ENCODE measurements around the gene TRIM22.
"Not testable (repeated sequence)": the region's sequence is repeated elsewhere in the genome, so short reads cannot be mapped to it uniquely, and the experiment has no call there.

TRIM22 gene

DNA sequence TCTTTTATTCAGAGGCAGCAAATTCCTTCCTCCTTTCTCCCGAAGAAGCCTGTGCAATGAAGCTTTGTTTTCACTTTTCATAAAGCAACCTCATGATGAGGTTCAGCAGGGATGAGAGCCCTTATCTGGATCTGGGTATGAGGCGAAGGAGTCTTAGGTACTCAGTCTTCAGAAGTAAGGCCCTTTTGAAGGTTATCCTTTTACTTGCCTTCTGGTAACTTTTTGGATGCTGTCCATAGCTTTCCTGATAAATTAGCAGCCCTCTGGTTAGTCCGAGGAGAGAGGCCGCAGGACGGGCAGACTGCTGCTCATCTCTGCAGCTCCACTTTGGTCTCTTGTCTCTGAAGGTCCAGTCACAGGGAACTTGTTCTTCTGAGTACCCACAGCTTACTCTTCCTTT lies 1.1 kb downstream of the TRIM22 start:
- DNase-seq (ENCODE audit: low read depth, low spot score): peak; percentile 48

DNA sequence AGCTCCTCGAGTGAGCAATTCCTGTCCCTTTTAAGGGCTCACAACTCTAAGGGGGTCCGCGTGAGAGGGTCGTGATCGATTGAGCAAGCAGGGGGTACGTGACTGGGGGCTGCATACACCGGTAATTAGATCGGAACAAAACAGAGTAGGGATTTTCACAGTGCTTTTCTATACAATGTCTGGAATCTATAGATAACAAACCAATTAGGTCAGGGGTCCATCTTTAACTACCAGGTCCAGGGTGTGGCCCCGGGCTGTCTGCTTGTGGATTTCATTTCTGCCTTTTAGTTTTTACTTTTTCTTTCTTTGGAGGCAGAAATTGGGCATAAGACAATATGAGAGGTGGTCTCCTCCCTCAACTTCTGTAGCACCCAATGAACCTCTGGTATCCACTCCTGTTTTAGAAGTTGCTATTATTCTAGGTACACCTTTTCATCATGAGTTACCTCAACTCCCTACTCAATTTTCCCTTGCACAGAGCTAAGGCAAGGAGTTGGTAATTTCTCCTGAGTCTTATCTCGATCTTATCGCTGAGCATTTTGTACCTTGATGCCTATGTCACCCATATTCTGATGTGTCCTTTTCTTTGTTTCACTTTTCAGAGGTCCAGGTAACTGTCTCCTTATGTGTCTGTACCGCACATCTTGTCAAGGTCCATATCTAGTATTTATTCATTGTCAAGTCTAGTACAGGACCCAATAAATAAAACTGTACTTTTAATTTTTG lies 1.8 kb downstream of the TRIM22 start:
- DNase-seq (ENCODE audit: low read depth, low spot score): not testable (repeated sequence)

- no peak for DNase-seq (ENCODE audit: low read depth, low spot score)
Observed at GRCh38 chr11:5691964-5692361, 2.4 kb downstream of the TRIM22 start.

GRCh38 chr11:5694642-5695041 lies 5.1 kb downstream of the TRIM22 start:
- DNase-seq (ENCODE audit: low read depth, low spot score): no peak

GRCh38 chr11:5695580-5695979 lies 6.0 kb downstream of the TRIM22 start:
- no peak for DNase-seq (ENCODE audit: low read depth, low spot score)

DNA sequence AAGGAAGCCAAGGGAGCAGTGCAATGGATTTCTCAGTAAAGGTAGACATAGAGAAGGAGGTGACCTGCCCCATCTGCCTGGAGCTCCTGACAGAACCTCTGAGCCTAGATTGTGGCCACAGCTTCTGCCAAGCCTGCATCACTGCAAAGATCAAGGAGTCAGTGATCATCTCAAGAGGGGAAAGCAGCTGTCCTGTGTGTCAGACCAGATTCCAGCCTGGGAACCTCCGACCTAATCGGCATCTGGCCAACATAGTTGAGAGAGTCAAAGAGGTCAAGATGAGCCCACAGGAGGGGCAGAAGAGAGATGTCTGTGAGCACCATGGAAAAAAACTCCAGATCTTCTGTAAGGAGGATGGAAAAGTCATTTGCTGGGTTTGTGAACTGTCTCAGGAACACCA lies 6.6 kb downstream of the TRIM22 start:
- no peak for DNase-seq (ENCODE audit: low read depth, low spot score)

DNA sequence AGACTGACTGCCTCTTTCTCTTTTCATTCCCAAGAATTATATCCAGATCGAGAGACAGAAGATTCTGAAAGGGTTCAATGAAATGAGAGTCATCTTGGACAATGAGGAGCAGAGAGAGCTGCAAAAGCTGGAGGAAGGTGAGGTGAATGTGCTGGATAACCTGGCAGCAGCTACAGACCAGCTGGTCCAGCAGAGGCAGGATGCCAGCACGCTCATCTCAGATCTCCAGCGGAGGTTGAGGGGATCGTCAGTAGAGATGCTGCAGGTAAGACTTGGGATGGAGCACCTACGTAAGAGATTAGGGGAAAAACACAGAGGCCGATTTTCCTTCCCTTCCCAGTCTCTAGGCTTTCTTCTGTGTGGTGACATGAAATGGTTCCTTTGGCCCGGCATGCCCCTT lies 8.7 kb downstream of the TRIM22 start:
- no peak for DNase-seq (ENCODE audit: low read depth, low spot score)

- no peak for DNase-seq (ENCODE audit: low read depth, low spot score)
Observed at GRCh38 chr11:5700421-5701054, 10.9 kb downstream of the TRIM22 start.

- DNase-seq (ENCODE audit: low read depth, low spot score): no peak
Observed at GRCh38 chr11:5701055-5701577, 11.5 kb downstream of the TRIM22 start.

GRCh38 chr11:5703741-5704536 lies 14.3 kb downstream of the TRIM22 start:
- DNase-seq (ENCODE audit: low read depth, low spot score): no peak

- no peak for DNase-seq (ENCODE audit: low read depth, low spot score)
Observed at GRCh38 chr11:5705688-5706087, 16.1 kb downstream of the TRIM22 start.

- no peak for DNase-seq (ENCODE audit: low read depth, low spot score)
Observed at GRCh38 chr11:5712507-5712906, 22.9 kb downstream of the TRIM22 start.

- DNase-seq (ENCODE audit: low read depth, low spot score): peak; percentile 44
Observed at GRCh38 chr11:5713695-5714094, 24.1 kb downstream of the TRIM22 start.

- DNase-seq (ENCODE audit: low read depth, low spot score): not testable (repeated sequence)
Observed at GRCh38 chr11:5716518-5716917, 26.9 kb downstream of the TRIM22 start.

- peak; percentile 27 for DNase-seq (ENCODE audit: low read depth, low spot score)
Observed at GRCh38 chr11:5719703-5720495, 30.3 kb downstream of the TRIM22 start.

- DNase-seq (ENCODE audit: low read depth, low spot score): no peak
Observed at GRCh38 chr11:5722622-5723021, 33.0 kb downstream of the TRIM22 start.

DNA sequence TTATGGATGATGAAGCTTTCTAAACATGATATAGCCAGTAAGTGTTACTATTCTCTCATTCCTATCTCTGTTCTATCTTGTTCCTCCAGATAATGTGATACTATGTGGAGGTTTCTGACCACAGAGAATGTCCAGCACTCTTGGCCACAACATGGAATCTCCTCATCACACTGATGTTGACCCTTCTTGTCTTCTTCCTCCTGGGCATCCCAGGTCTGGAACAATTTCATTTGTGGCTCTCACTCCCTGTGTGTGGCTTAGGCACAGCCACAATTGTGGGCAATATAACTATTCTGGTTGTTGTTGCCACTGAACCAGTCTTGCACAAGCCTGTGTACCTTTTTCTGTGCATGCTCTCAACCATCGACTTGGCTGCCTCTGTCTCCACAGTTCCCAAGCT lies 36.8 kb downstream of the TRIM22 start:
- DNase-seq (ENCODE audit: low read depth, low spot score): no peak

GRCh38 chr11:5727691-5728090 lies 38.1 kb downstream of the TRIM22 start:
- DNase-seq (ENCODE audit: low read depth, low spot score): no peak

DNA sequence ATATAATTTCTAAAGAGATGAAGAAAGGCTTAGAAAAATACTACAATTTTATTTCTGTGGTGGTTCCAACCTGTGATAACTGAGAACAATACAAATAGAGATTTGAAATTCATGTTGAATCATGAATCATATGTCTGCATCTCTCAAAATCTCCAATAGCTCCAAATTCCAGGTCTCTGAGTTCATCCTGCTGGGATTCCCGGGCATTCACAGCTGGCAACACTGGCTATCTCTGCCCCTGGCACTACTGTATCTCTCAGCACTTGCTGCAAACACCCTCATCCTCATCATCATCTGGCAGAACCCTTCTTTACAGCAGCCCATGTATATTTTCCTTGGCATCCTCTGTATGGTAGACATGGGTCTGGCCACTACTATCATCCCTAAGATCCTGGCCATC lies 46.8 kb downstream of the TRIM22 start, which contains the start of gene OR56B1:
TSS of gene OR56B1 (plus strand) at position 53 of the 400 bp plus-strand sequence. CDS start at position 122, 69 bp downstream.
- DNase-seq (ENCODE audit: low read depth, low spot score): no peak

DNA sequence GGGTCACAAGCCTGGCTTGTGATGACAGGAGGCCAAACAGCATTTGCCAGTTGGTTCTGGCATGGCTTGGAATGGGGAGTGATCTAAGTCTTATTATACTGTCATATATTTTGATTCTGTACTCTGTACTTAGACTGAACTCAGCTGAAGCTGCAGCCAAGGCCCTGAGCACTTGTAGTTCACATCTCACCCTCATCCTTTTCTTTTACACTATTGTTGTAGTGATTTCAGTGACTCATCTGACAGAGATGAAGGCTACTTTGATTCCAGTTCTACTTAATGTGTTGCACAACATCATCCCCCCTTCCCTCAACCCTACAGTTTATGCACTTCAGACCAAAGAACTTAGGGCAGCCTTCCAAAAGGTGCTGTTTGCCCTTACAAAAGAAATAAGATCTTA lies 47.5 kb downstream of the TRIM22 start:
- DNase-seq (ENCODE audit: low read depth, low spot score): peak; percentile 26

DNA sequence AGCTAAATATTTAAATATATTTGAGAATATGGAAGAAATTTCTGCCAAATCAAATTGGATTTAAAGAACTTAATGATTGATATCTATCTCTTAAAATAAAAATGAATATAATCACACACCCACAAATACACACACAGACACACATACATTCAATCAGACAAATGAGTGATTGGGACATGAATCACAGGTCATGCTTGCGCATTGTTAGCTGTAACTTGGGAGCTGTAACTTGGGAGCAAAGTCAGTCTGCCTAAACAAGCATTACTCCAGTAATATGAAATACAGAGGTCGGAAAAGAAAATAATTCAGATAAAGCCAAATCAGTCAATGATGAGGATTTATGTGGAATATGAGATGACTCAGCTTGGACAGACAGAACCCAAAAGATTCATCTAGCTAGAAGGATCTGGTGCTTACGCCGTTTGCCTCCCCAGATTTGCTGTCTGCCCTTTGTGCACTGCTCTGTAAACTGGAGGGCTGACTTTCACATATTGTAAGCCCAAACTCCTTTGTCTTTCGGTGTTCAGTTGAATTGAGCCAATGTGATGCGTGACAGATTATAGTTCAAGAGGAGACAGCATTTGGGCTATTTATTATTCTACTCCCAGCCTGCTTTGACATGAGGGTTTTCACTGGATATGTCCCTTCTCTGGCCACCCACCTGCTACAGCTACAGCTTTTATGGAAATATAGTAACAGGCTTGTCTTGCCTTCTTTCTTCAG lies 48.2 kb downstream of the TRIM22 start:
- no peak for DNase-seq (ENCODE audit: low read depth, low spot score)
